Ovary (tissue), 3 donors: Measurements from ENCODE around the gene ATP5IF1.

Source experiments
- POLR2A ChIP-seq: fragments of 450-650 bp; IDR thresholded peaks from one replicate; pipeline ENCODE4 v1.6.1; 2017; ENCODE audit warnings: antibody characterized with exemption, mild to moderate bottlenecking, moderate library complexity
- TF ChIP-seq, protein P1 (sequence below), 3 donors: fragments of 450-650 bp in 2 of 3; fragments of 200-600 bp in 1 of 3; IDR thresholded peaks; one replicate each; pipeline versions ENCODE4 v1.5.1 to v1.8.0; 2016 to 2022; ENCODE audit warnings: antibody characterized with exemption in 3 of 3, mild to moderate bottlenecking in 1 of 3
- donor health status: DM: no; HTN: no; CAD: no.

- TF ChIP-seq, protein P1, sequence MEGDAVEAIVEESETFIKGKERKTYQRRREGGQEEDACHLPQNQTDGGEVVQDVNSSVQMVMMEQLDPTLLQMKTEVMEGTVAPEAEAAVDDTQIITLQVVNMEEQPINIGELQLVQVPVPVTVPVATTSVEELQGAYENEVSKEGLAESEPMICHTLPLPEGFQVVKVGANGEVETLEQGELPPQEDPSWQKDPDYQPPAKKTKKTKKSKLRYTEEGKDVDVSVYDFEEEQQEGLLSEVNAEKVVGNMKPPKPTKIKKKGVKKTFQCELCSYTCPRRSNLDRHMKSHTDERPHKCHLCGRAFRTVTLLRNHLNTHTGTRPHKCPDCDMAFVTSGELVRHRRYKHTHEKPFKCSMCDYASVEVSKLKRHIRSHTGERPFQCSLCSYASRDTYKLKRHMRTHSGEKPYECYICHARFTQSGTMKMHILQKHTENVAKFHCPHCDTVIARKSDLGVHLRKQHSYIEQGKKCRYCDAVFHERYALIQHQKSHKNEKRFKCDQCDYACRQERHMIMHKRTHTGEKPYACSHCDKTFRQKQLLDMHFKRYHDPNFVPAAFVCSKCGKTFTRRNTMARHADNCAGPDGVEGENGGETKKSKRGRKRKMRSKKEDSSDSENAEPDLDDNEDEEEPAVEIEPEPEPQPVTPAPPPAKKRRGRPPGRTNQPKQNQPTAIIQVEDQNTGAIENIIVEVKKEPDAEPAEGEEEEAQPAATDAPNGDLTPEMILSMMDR (IDR thresholded peaks at IDR 0.05), result no peak
- no peak for TF ChIP-seq POLR2A
Measured at GRCh38 chr1:28280977-28281381, 45.1 kb downstream of the ATP5IF1 start.
